HepG2 (cell line): ENCODE results near the gene CDK3. TPM values are rescaled to one million over a fixed set of nuclear protein-coding genes. Genes with fewer than 3 reads are reported as not detected.

Experiments used
- ARNT ChIP-seq: fragments of 450-650 bp; IDR thresholded peaks from 2 replicates; pipeline ENCODE4 v1.6.1; 2017
- CCAR2 ChIP-seq: fragments of 200-400 bp; formaldehyde crosslinking; optimal IDR thresholded peaks from 2 replicates; pipeline ENCODE3; 2018; ENCODE audit warnings: low read depth, mild to moderate bottlenecking, low read length, moderate library complexity
- FIP1L1 ChIP-seq: fragments of 200-400 bp; formaldehyde crosslinking; IDR thresholded peaks from 2 replicates; pipeline ENCODE4 v1.6.1; 2018; ENCODE audit warnings: low read depth, mild to moderate bottlenecking, low read length, moderate library complexity, borderline replicate concordance; ENCODE audit not compliant: insufficient read depth
- GFI1 ChIP-seq: sonication (generic); formaldehyde crosslinking; IDR thresholded peaks from 2 replicates; pipeline ENCODE4 v1.5.0; 2020; ENCODE audit warnings: missing genetic modification reagents, mild to moderate bottlenecking, borderline replicate concordance
- KAT8 ChIP-seq: IDR thresholded peaks from 2 replicates; pipeline ENCODE4 v1.6.1; 2016; ENCODE audit warnings: missing genetic modification reagents, missing compliant biosample characterization
- MIXL1 ChIP-seq: IDR thresholded peaks from 2 replicates; pipeline ENCODE4 v1.6.1; 2016
- MLLT10 ChIP-seq: sonication (generic); formaldehyde crosslinking; IDR thresholded peaks from 2 replicates; pipeline ENCODE4 v1.4.0; 2020; ENCODE audit warnings: missing genetic modification reagents
- MTF2 ChIP-seq: sonication (generic); formaldehyde crosslinking; IDR thresholded peaks from 2 replicates; pipeline ENCODE4 v1.5.0; 2020; ENCODE audit warnings: missing genetic modification reagents, borderline replicate concordance
- NONO ChIP-seq, 2 experiments: fragments of 450-650 bp in 1 of 2; sonication (generic) in 1 of 2; formaldehyde crosslinking in 1 of 2; IDR thresholded peaks in 1 of 2; conservative IDR thresholded peaks in 1 of 2; 2 replicates each; pipeline versions ENCODE4 v1.6.1 to v1.8.0; 2017 to 2022; ENCODE audit warnings: mild to moderate bottlenecking in 1 of 2, missing genetic modification reagents in 1 of 2, moderate library complexity in 1 of 2
- PHF21A ChIP-seq: sonication (generic); formaldehyde crosslinking; IDR thresholded peaks from 2 replicates; pipeline ENCODE4 v1.5.0; 2020; ENCODE audit warnings: mild to moderate bottlenecking, missing genetic modification reagents
- RFX3 ChIP-seq: IDR thresholded peaks from 2 replicates; pipeline ENCODE4 v1.6.1; 2016; ENCODE audit warnings: missing biosample characterization, missing genetic modification reagents
- SAFB2 ChIP-seq: sonication (generic); formaldehyde crosslinking; IDR thresholded peaks from 2 replicates; pipeline ENCODE4 v1.5.1; 2020; ENCODE audit warnings: missing genetic modification reagents, low read depth, mild to moderate bottlenecking, borderline replicate concordance
- SMYD3 ChIP-seq: sonication (generic); formaldehyde crosslinking; IDR thresholded peaks from 2 replicates; pipeline ENCODE4 v1.8.1; 2023; ENCODE audit warnings: mild to moderate bottlenecking, missing genetic modification reagents
- ZBTB42 ChIP-seq: sonication (generic); formaldehyde crosslinking; IDR thresholded peaks from 2 replicates; pipeline ENCODE4 v1.5.0; 2020; ENCODE audit warnings: mild to moderate bottlenecking, missing genetic modification reagents
- ZFP90 ChIP-seq: sonication (generic); formaldehyde crosslinking; IDR thresholded peaks from 2 replicates; pipeline ENCODE4 v1.8.0; 2022; ENCODE audit warnings: missing genetic modification reagents, mild to moderate bottlenecking, inconsistent platforms, borderline replicate concordance
- ZMYM4 ChIP-seq: sonication (generic); formaldehyde crosslinking; IDR thresholded peaks from 2 replicates; pipeline ENCODE4 v1.8.1; 2023; ENCODE audit warnings: mild to moderate bottlenecking, missing genetic modification reagents
- ZNF253 ChIP-seq: sonication (generic); formaldehyde crosslinking; IDR thresholded peaks from 2 replicates; pipeline ENCODE4 v1.8.0; 2022; ENCODE audit warnings: mild to moderate bottlenecking, missing genetic modification reagents, borderline replicate concordance
- ZNF678 ChIP-seq: sonication (generic); formaldehyde crosslinking; IDR thresholded peaks from 2 replicates; pipeline ENCODE4 v1.4.0; 2020; ENCODE audit warnings: mild to moderate bottlenecking, missing genetic modification reagents
- ZNF780A ChIP-seq: sonication (generic); formaldehyde crosslinking; IDR thresholded peaks from 2 replicates; pipeline ENCODE4 v1.8.0; 2022; ENCODE audit warnings: mild to moderate bottlenecking, missing genetic modification reagents, moderate library complexity
- ZNF792 ChIP-seq: IDR thresholded peaks from 2 replicates; pipeline ENCODE4 v1.6.1; 2016
- polyA plus RNA-seq, 8 experiments: library from polyadenylated mRNA; depleted of rRNA in 3 of 8; stranded (reverse) in 7 of 8; unstranded in 1 of 8; fragments of >200 nt; fragmentation: Illumina TruSeq in 4 of 8; extraction: Trizol in 4 of 8; gene quantifications; 2 replicates each; pipeline versions ENCODE4 v1.2.1 to v1.2.3, GENCODE V29; 2011 to 2016; ENCODE audit warnings: low read depth in 4 of 8, missing spikeins in 1 of 8, mixed read lengths in 1 of 8; ENCODE audit not compliant: insufficient read depth in 1 of 8
- total RNA-seq, 5 experiments: library from RNA; depleted of rRNA; stranded (reverse); fragments of >200 nt; fragmentation: Illumina TruSeq; extraction: Trizol; gene quantifications; 2 replicates each; pipeline ENCODE4 v1.2.3, GENCODE V29; 2016; ENCODE audit warnings: low read depth in 1 of 5
- TF ChIP-seq, protein P1 (sequence below): sonication (generic); formaldehyde crosslinking; conservative IDR thresholded peaks from 2 replicates; pipeline ENCODE4 v1.4.0; 2020; ENCODE audit warnings: mild to moderate bottlenecking, missing genetic modification reagents, moderate library complexity
- TF ChIP-seq, protein P2 (sequence below): sonication (generic); formaldehyde crosslinking; IDR thresholded peaks from 2 replicates; pipeline ENCODE4 v1.5.0; 2020; ENCODE audit warnings: mild to moderate bottlenecking, missing genetic modification reagents
- TF ChIP-seq, protein P3 (sequence below): sonication (generic); formaldehyde crosslinking; IDR thresholded peaks from 2 replicates; pipeline ENCODE4 v1.8.1; 2023; ENCODE audit warnings: mild to moderate bottlenecking, missing genetic modification reagents

CDK3 gene
- total and polyA plus RNA-seq, 2 of the 13 experiments (the other 11 are each of a cell fraction or from before 2014, with no cell fraction given) = 5.8 to 11.4 TPM

DNA sequence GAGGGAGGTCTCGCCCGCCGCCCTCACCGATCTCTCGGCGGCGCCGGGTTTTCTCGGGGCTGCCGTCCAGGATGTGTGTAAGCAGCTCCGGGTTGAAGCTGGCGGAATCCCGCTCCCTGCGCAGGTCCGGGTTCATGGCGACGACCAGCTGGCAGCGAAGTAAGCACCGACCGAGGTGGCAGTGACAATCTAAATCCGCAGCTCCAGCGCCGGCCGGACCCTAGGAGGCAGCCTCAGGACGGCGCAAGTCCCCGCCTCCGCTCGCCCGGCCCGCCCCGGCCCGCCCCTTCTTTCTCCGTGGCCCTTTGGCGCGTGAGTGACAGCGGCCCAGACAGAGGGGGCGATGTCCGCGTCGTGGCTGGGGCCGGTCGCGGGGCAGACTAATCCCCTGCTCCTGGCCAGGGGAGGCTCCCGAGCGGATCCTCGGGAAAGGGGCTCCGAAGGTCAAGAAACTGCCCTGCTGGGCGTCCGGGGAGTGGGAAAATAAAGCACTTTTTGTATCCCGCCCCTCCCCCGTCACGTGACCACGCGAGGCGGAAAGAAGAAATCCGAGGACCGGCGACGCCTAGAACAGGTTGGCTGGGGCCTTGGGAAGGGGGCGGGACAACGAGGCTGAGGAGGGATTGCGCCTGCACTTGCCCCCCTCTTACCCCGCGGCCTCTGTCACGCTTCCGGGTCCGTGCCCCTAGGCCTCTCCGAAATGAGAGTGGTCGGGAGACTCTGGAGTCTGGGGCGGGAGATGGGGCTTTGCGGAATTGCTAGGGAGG is 21.5 kb upstream of the CDK3 start, which contains the start of the genes ACOX1 and TEN1 (continued):
- no peak for TF ChIP-seq MLLT10 (CRISPR knock-in tag)
- 0 out of 2 replicates have a peak, but pooled peaks have one; percentile 89 for TF ChIP-seq ZNF780A (CRISPR knock-in tag)
- TF ChIP-seq MTF2 (CRISPR knock-in tag) = peak; percentile 86; the same call in 1 of the 2 replicates
- TF ChIP-seq, protein P1, sequence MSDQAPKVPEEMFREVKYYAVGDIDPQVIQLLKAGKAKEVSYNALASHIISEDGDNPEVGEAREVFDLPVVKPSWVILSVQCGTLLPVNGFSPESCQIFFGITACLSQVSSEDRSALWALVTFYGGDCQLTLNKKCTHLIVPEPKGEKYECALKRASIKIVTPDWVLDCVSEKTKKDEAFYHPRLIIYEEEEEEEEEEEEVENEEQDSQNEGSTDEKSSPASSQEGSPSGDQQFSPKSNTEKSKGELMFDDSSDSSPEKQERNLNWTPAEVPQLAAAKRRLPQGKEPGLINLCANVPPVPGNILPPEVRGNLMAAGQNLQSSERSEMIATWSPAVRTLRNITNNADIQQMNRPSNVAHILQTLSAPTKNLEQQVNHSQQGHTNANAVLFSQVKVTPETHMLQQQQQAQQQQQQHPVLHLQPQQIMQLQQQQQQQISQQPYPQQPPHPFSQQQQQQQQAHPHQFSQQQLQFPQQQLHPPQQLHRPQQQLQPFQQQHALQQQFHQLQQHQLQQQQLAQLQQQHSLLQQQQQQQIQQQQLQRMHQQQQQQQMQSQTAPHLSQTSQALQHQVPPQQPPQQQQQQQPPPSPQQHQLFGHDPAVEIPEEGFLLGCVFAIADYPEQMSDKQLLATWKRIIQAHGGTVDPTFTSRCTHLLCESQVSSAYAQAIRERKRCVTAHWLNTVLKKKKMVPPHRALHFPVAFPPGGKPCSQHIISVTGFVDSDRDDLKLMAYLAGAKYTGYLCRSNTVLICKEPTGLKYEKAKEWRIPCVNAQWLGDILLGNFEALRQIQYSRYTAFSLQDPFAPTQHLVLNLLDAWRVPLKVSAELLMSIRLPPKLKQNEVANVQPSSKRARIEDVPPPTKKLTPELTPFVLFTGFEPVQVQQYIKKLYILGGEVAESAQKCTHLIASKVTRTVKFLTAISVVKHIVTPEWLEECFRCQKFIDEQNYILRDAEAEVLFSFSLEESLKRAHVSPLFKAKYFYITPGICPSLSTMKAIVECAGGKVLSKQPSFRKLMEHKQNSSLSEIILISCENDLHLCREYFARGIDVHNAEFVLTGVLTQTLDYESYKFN (CRISPR knock-in tag) = peak; percentile 93
- TF ChIP-seq SAFB2 (CRISPR knock-in tag) = peak; percentile 59
- TF ChIP-seq, protein P2, sequence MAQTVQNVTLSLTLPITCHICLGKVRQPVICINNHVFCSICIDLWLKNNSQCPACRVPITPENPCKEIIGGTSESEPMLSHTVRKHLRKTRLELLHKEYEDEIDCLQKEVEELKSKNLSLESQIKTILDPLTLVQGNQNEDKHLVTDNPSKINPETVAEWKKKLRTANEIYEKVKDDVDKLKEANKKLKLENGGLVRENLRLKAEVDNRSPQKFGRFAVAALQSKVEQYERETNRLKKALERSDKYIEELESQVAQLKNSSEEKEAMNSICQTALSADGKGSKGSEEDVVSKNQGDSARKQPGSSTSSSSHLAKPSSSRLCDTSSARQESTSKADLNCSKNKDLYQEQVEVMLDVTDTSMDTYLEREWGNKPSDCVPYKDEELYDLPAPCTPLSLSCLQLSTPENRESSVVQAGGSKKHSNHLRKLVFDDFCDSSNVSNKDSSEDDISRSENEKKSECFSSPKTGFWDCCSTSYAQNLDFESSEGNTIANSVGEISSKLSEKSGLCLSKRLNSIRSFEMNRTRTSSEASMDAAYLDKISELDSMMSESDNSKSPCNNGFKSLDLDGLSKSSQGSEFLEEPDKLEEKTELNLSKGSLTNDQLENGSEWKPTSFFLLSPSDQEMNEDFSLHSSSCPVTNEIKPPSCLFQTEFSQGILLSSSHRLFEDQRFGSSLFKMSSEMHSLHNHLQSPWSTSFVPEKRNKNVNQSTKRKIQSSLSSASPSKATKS (CRISPR knock-in tag) = no peak
- peak; percentile 45; the same call in 1 of the 2 replicates for TF ChIP-seq ZNF792 (CRISPR knock-in tag)
- no peak for TF ChIP-seq NONO (IDR thresholded peaks at IDR 0.05)
- peak; percentile 98 for TF ChIP-seq NONO (CRISPR knock-in tag; conservative IDR thresholded peaks at IDR 0.05)
- TF ChIP-seq CCAR2 = no peak
- no peak for TF ChIP-seq ARNT
- TF ChIP-seq SMYD3 = 0 out of 2 replicates have a peak, but pooled peaks have one; percentile 62
- peak; percentile 76; the same call in 1 of the 2 replicates for TF ChIP-seq GFI1
- TF ChIP-seq ZNF253 (CRISPR knock-in tag) = no peak; the same call in 1 of the 2 replicates
- peak; percentile 74 for TF ChIP-seq ZMYM4
- peak; percentile 91 for TF ChIP-seq ZNF678
- TF ChIP-seq, protein P3, sequence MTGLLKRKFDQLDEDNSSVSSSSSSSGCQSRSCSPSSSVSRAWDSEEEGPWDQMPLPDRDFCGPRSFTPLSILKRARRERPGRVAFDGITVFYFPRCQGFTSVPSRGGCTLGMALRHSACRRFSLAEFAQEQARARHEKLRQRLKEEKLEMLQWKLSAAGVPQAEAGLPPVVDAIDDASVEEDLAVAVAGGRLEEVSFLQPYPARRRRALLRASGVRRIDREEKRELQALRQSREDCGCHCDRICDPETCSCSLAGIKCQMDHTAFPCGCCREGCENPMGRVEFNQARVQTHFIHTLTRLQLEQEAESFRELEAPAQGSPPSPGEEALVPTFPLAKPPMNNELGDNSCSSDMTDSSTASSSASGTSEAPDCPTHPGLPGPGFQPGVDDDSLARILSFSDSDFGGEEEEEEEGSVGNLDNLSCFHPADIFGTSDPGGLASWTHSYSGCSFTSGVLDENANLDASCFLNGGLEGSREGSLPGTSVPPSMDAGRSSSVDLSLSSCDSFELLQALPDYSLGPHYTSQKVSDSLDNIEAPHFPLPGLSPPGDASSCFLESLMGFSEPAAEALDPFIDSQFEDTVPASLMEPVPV (CRISPR knock-in tag) = peak; percentile 26; the same call in 1 of the 2 replicates
- TF ChIP-seq ZFP90 = no peak; the same call in 1 of the 2 replicates
- 0 out of 2 replicates have a peak, but pooled peaks have one; percentile 31 for TF ChIP-seq FIP1L1
- TF ChIP-seq PHF21A (CRISPR knock-in tag) = peak; percentile 96
- peak; percentile 95 for TF ChIP-seq KAT8 (CRISPR knock-in tag)
- no peak; the same call in none of the 2 replicates for TF ChIP-seq ZBTB42
- TF ChIP-seq RFX3 = no peak; the same call in 1 of the 2 replicates
- peak; percentile 81 for TF ChIP-seq MIXL1 (CRISPR knock-in tag)
